ENCODE data around the gene POU2AF3.

The POU2AF3 gene

GRCh38 chr11:111327908-111328624, 29.7 kb downstream of the POU2AF3 start:
- Histone ChIP-seq H3K4me2 (ENCODE audit: low read depth, low read length, poor library complexity, severe bottlenecking) (no peak overlapping the region), H3F3A (ENCODE audit: low read depth) (no peaks in the 10 kb centered on the region), H4K20me1 (ENCODE audit: insufficient read depth, low read length, poor library complexity, severe bottlenecking) (no peaks in the 10 kb centered on the region), H3K79me2 (ENCODE audit: insufficient read depth, low read length) (no peaks in the 10 kb centered on the region), H3K36me3 (ENCODE audit: insufficient read depth, low read length) (no peaks in the 10 kb centered on the region), H3K9ac (ENCODE audit: low read depth, low read length, poor library complexity, severe bottlenecking) (no peak overlapping the region), H3K9me2 (replicated peaks; ENCODE audit: low read depth, low read length) (no peaks in the 10 kb centered on the region), H2AFZ (ENCODE audit: low read length) (no peak overlapping the region), H3K9me3 (ENCODE audit: insufficient read depth, low read depth, low read length) (no peaks in the 10 kb centered on the region), H3K4me1 (ENCODE audit: insufficient read depth, low read length, poor library complexity, severe bottlenecking) (no peaks in the 10 kb centered on the region), H3K4me3 (ENCODE audit: low read length, poor library complexity, severe bottlenecking) (no peak overlapping the region), H3K27me3 (ENCODE audit: insufficient read depth, low read length, poor library complexity, severe bottlenecking) (no peaks in the 10 kb centered on the region)
- TF ChIP-seq EZH2phosphoT487 (IDR thresholded peaks at IDR 0.05; ENCODE audit: borderline replicate concordance): no peak
- no peak for TF ChIP-seq CTCF (conservative IDR thresholded peaks at IDR 0.05; ENCODE audit: low read length)

GRCh38 chr11:111329306-111330204, 31.2 kb downstream of the POU2AF3 start:
- Histone ChIP-seq H3K36me3 (ENCODE audit: insufficient read depth, low read length) (no peaks in the 10 kb centered on the region), H3K4me2 (ENCODE audit: low read depth, low read length, poor library complexity, severe bottlenecking) (no peak overlapping the region), H3F3A (ENCODE audit: low read depth) (no peaks in the 10 kb centered on the region), H3K4me3 (ENCODE audit: low read length, poor library complexity, severe bottlenecking) (no peak overlapping the region), H2AFZ (ENCODE audit: low read length) (no peak overlapping the region), H3K9me3 (ENCODE audit: insufficient read depth, low read depth, low read length) (no peaks in the 10 kb centered on the region), H3K9me2 (replicated peaks; ENCODE audit: low read depth, low read length) (no peaks in the 10 kb centered on the region), H3K79me2 (ENCODE audit: insufficient read depth, low read length) (no peaks in the 10 kb centered on the region), H3K27me3 (ENCODE audit: insufficient read depth, low read length, poor library complexity, severe bottlenecking) (no peaks in the 10 kb centered on the region), H4K20me1 (ENCODE audit: insufficient read depth, low read length, poor library complexity, severe bottlenecking) (no peaks in the 10 kb centered on the region), H3K9ac (ENCODE audit: low read depth, low read length, poor library complexity, severe bottlenecking) (no peak overlapping the region), H3K4me1 (ENCODE audit: insufficient read depth, low read length, poor library complexity, severe bottlenecking) (no peaks in the 10 kb centered on the region)
- TF ChIP-seq CTCF (conservative IDR thresholded peaks at IDR 0.05; ENCODE audit: low read length): no peak
- TF ChIP-seq EZH2phosphoT487 (IDR thresholded peaks at IDR 0.05; ENCODE audit: borderline replicate concordance): no peak

- H3K9me2 ChIP-seq (replicated peaks; ENCODE audit: low read depth, low read length): no peaks in the 10 kb centered on the region
- H4K20me1 ChIP-seq (ENCODE audit: insufficient read depth, low read length, poor library complexity, severe bottlenecking): no peaks in the 10 kb centered on the region
- no peaks in the 10 kb centered on the region for H3K79me2 ChIP-seq (ENCODE audit: insufficient read depth, low read length)
- no peak overlapping the region for H2AFZ ChIP-seq (ENCODE audit: low read length)
- no peaks in the 10 kb centered on the region for H3K4me1 ChIP-seq (ENCODE audit: insufficient read depth, low read length, poor library complexity, severe bottlenecking)
- TF ChIP-seq EZH2phosphoT487 (IDR thresholded peaks at IDR 0.05; ENCODE audit: borderline replicate concordance) (no peak), CTCF (conservative IDR thresholded peaks at IDR 0.05; ENCODE audit: low read length) (no peak)
- no peaks in the 10 kb centered on the region for H3F3A ChIP-seq (ENCODE audit: low read depth)
- H3K36me3 ChIP-seq (ENCODE audit: insufficient read depth, low read length): no peaks in the 10 kb centered on the region
- no peak overlapping the region for H3K4me2 ChIP-seq (ENCODE audit: low read depth, low read length, poor library complexity, severe bottlenecking)
- no peak overlapping the region for H3K4me3 ChIP-seq (ENCODE audit: low read length, poor library complexity, severe bottlenecking)
- H3K27me3 ChIP-seq (ENCODE audit: insufficient read depth, low read length, poor library complexity, severe bottlenecking): no peaks in the 10 kb centered on the region
- no peaks in the 10 kb centered on the region for H3K9me3 ChIP-seq (ENCODE audit: insufficient read depth, low read depth, low read length)
- no peak overlapping the region for H3K9ac ChIP-seq (ENCODE audit: low read depth, low read length, poor library complexity, severe bottlenecking)
Measured at GRCh38 chr11:111330234-111330893, 32.0 kb downstream of the POU2AF3 start.

All from Loucy (cell line).